Keratinocyte (primary cell): ENCODE measurements around the gene DYNC1LI2. TPM values are rescaled to one million over a fixed set of nuclear protein-coding genes. Genes with fewer than 3 reads are reported as not detected.

Experiments used
- DNase-seq: peaks from one replicate; pipeline ENCODE4 v3.0.0-alpha.2; 2011; ENCODE audit warnings: low read depth, missing footprints, low spot score
- FAIRE-seq: peaks from 2 replicates; lab custom pipeline; 2011; peaks lifted over from hg19 to GRCh38; lab: Jason Lieb, UNC
- H2AFZ ChIP-seq: 2 replicates; pipeline ENCODE4 v1.6.0; 2012; ENCODE audit warnings: low read length, control low read depth, inconsistent platforms; ENCODE audit not compliant: control insufficient read depth
- H3K27ac ChIP-seq: 2 replicates; pipeline ENCODE4 v1.5.1; 2011; ENCODE audit warnings: low read length; ENCODE audit not compliant: control insufficient read depth, insufficient read depth
- H3K27me3 ChIP-seq: 3 replicates; pipeline ENCODE4 v1.6.0; 2011; ENCODE audit warnings: low read length; ENCODE audit not compliant: control insufficient read depth, insufficient read depth; ENCODE audit errors: extremely low read depth
- H3K36me3 ChIP-seq, 2 experiments: 2 replicates in 1 of 2; 3 replicates in 1 of 2; pipeline ENCODE4 v1.5.1; 2011; ENCODE audit warnings: low read length in 2 of 2, mild to moderate bottlenecking in 1 of 2; ENCODE audit not compliant: control insufficient read depth in 2 of 2, insufficient read depth in 2 of 2; ENCODE audit errors: extremely low read depth in 1 of 2
- H3K4me1 ChIP-seq: 3 replicates; pipeline ENCODE4 v1.5.1; 2011; ENCODE audit warnings: low read length; ENCODE audit not compliant: control insufficient read depth, insufficient read depth; ENCODE audit errors: extremely low read depth
- H3K4me2 ChIP-seq: 3 replicates; pipeline ENCODE4 v1.6.0; 2011; ENCODE audit warnings: low read depth, low read length; ENCODE audit not compliant: control insufficient read depth, insufficient read depth; ENCODE audit errors: extremely low read depth
- H3K4me3 ChIP-seq, 3 experiments: fragments of 200-600 bp in 1 of 3; sonication (generic) in 1 of 3; 2 replicates in 2 of 3; 3 replicates in 1 of 3; pipeline ENCODE4 v1.5.1; 2011 to 2016; ENCODE audit warnings: low read length in 3 of 3, mild to moderate bottlenecking in 3 of 3, control low read depth in 2 of 3, inconsistent platforms in 1 of 3, low read depth in 1 of 3, mixed read lengths in 1 of 3, mixed run types in 1 of 3, moderate library complexity in 1 of 3; ENCODE audit not compliant: control insufficient read depth in 2 of 3, insufficient read depth in 2 of 3; ENCODE audit errors: extremely low read depth in 1 of 3
- H3K79me2 ChIP-seq: 2 replicates; pipeline ENCODE4 v1.6.0; 2012; ENCODE audit warnings: low read length; ENCODE audit not compliant: control insufficient read depth, insufficient read depth
- H3K9ac ChIP-seq: 3 replicates; pipeline ENCODE4 v1.6.0; 2011; ENCODE audit warnings: low read length; ENCODE audit not compliant: control insufficient read depth, insufficient read depth; ENCODE audit errors: extremely low read depth
- H3K9me1 ChIP-seq: 3 replicates; pipeline ENCODE4 v1.6.0; 2011; ENCODE audit warnings: low read length; ENCODE audit not compliant: control insufficient read depth, insufficient read depth; ENCODE audit errors: extremely low read depth
- H3K9me3 ChIP-seq: 2 replicates; pipeline ENCODE4 v1.5.1; 2012; ENCODE audit warnings: low read depth, low read length; ENCODE audit not compliant: control insufficient read depth
- H4K20me1 ChIP-seq: 3 replicates; pipeline ENCODE4 v1.6.0; 2011; ENCODE audit warnings: low read length; ENCODE audit not compliant: control insufficient read depth, insufficient read depth; ENCODE audit errors: extremely low read depth
- CTCF ChIP-seq, 3 experiments: IDR thresholded peaks in 1 of 3; conservative IDR thresholded peaks in 1 of 3; optimal IDR thresholded peaks in 1 of 3; 2 replicates in 2 of 3; 3 replicates in 1 of 3; pipeline versions ENCODE3 to v1.5.1; 2011; ENCODE audit warnings: low read length in 3 of 3, mild to moderate bottlenecking in 3 of 3, moderate library complexity in 2 of 3, control low read depth in 1 of 3, inconsistent platforms in 1 of 3; ENCODE audit not compliant: insufficient read depth in 2 of 3; ENCODE audit errors: extremely low read depth in 1 of 3
- EZH2 ChIP-seq: IDR thresholded peaks from one replicate; pipeline ENCODE4 v1.6.1; 2012; ENCODE audit warnings: inconsistent platforms, mild to moderate bottlenecking, low read length, moderate library complexity
- dilution Hi-C: fragments of 300-500 bp; cut with MboI; formaldehyde crosslinking; loops from one replicate; pipeline ENCODE4 v1.7.0; 2020; ENCODE audit warnings: low sequenced_read_pairs; ENCODE audit not compliant: extremely low pct_ligation_motif_present
- polyA plus RNA-seq, 5 experiments: library from polyadenylated mRNA; depleted of rRNA in 3 of 5; stranded (reverse) in 3 of 5; stranded (forward) in 1 of 5; unstranded in 1 of 5; fragments of >200 nt; gene quantifications; 1 replicate in 1 of 5; 2 replicates in 3 of 5; 3 replicates in 1 of 5; pipeline versions ENCODE4 v1.2.1 to v1.2.3, GENCODE V29; 2011 to 2012; ENCODE audit warnings: missing spikeins in 2 of 5, low read depth in 1 of 5, low replicate concordance in 1 of 5

The DYNC1LI2 gene
- polyA plus RNA-seq, 1 donor (not counting 4 experiments of a cell fraction or from before 2014, with no cell fraction given): 66.0 TPM

GRCh38 chr16:66696669-66697630, 54.5 kb downstream of the DYNC1LI2 start, which contains the start of gene CMTM4:
Gene CMTM4, minus strand, starts transcription at chr16:66696743. Its CDS starts 218 bp downstream, at chr16:66696525.
- Histone ChIP-seq H3K9me1 (peaks cover 2% of the 10 kb centered on the region), H3K27ac (peak within 1 kb of the TSS; percentile 68), H3K4me3 (peak within 1 kb of the TSS; percentile 68 to 84 (median 83)), H3K9ac (peak within 1 kb of the TSS; percentile 86), H3K79me2 (peaks cover 23% of the 10 kb centered on the region), H3K4me2 (peak within 1 kb of the TSS; percentile 97), H3K36me3 (no peaks in the 10 kb centered on the region), H3K4me1 (peaks cover 19% of the 10 kb centered on the region), H2AFZ (peak within 1 kb of the TSS; percentile 98), H3K27me3 (no peaks in the 10 kb centered on the region), H3K9me3 (no peaks in the 10 kb centered on the region), H4K20me1 (no peaks in the 10 kb centered on the region)
- dilution Hi-C loops: no loop called here
- no peak for FAIRE-seq
- DNase-seq: no peak
- no peak for TF ChIP-seq EZH2
- TF ChIP-seq CTCF (optimal IDR thresholded peaks at IDR 0.05 in 1 of 3, IDR thresholded peaks at IDR 0.05 in 1 of 3, conservative IDR thresholded peaks at IDR 0.05 in 1 of 3; ENCODE audit: extremely low read depth in 1 of 3, insufficient read depth in 2 of 3, low read length in 3 of 3): peak in 1 of 3 experiments; percentile 5

DNA sequence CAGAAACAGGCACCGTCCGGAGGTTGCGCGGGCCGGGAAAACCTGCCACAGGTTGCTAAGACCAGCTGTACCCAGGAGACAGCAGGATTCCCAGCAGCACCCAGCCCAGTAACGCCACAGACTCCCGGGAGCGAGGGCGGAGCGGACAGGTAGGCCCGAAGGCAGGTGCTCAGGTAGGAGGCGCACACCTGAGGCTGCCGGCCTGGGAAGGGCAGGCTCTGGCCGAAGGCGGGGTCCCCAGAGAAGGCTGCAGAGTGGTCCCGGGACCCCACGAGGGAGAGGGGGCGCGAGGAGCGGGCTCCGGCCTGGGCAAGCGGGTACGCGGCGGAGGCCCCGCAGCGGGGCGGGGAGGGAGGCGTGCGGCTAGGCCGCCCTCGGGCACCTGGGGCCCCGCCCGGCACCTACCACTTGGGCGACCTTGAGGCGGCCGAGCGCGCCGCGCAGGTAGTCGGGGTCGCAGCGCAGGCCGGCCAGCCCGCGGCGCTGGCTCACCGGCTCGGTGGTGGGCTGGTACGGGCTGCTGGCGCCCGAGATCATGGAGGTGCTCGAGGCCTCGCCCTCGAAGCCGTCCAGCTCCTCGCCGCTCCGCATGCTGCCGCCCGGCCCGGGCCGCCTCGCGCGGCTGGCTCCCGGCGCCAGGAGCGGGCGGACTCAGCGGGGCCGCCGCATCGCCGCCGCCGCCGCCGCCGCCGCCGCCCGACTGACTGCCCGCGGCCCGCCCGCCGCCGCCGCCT, 55.3 kb downstream of the DYNC1LI2 start:
- Histone ChIP-seq H3K4me3 (peak overlapping the region; percentile 50 to 84 (median 82)), H3K9ac (peak overlapping the region; percentile 75), H4K20me1 (no peaks in the 10 kb centered on the region), H3K27me3 (no peaks in the 10 kb centered on the region), H3K4me2 (peak overlapping the region; percentile 97), H3K9me3 (no peaks in the 10 kb centered on the region), H3K36me3 (no peaks in the 10 kb centered on the region), H3K9me1 (peaks cover 2% of the 10 kb centered on the region), H3K27ac (peak overlapping the region; percentile 68), H3K4me1 (peaks cover 27% of the 10 kb centered on the region), H2AFZ (peak overlapping the region; percentile 68), H3K79me2 (peaks cover 29% of the 10 kb centered on the region)
- peak in 1 of 3 experiments; percentile 8 for TF ChIP-seq CTCF (optimal IDR thresholded peaks at IDR 0.05 in 1 of 3, IDR thresholded peaks at IDR 0.05 in 1 of 3, conservative IDR thresholded peaks at IDR 0.05 in 1 of 3; ENCODE audit: extremely low read depth in 1 of 3, insufficient read depth in 2 of 3, low read length in 3 of 3)
- TF ChIP-seq EZH2: no peak
- FAIRE-seq (no peak), DNase-seq (no peak)
- dilution Hi-C loops: no loop called here
